ENCODE results near the gene DAD1.

Gene DAD1

DNA sequence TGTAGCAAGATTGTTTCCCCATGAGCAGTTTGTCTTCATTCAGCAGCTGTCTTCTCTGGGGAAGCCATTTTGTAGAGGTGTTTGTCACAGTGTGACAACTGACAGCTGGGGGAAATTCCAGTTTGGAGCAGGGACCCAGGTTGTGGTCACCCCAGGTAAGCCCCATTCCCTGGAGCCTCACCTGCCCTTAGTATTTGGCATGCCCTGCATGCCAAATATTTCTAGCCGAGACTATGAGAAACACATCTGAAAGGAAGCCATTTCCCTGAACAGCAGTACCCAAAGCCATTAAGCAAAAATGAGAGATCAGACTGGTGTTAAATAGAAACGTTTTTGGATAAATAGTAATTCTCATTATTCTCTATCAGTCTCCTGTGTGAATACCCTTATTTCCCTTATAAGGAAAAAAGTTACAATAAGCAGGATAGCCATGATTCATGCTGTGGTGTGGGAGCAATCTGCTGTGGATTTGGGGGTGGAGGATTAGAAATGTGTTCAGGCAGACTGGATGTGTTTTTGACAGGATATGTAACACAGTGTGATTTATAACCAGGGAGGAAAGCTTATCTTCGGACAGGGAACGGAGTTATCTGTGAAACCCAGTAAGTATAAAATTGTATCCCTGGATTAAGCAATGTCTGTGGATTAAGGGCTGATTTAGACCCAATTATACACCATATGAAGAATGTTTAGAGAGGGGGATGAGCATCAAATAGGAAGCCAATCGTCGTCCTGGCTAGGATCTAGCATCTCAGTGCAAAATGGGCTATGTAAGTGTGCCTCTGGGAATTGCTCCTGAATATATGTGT lies 68.9 kb downstream of the DAD1 start:
- peak in 8 of 56 donors; percentile 1 to 55 (median 7) for DNase-seq

DNA sequence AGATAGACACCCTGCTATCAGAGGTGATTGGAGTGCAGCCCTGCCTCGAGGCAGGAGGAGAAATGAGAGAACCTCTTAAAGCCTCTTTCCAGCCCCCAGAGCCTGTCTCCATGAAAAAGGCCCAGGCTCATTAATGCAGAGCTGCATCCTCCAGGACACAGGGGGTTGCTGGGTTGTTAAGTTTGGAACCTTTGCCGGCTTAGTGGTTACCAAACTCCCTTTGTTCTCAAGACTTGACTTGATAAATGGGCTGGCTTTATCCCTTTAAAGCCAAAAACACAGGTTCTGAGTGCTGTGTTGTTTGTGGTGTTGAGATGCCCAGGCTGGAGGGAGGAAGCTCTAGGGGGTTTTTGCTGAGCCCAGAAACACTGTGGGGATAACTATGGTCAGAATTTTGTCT lies 71.0 kb downstream of the DAD1 start:
- DNase-seq = no peak

DNA sequence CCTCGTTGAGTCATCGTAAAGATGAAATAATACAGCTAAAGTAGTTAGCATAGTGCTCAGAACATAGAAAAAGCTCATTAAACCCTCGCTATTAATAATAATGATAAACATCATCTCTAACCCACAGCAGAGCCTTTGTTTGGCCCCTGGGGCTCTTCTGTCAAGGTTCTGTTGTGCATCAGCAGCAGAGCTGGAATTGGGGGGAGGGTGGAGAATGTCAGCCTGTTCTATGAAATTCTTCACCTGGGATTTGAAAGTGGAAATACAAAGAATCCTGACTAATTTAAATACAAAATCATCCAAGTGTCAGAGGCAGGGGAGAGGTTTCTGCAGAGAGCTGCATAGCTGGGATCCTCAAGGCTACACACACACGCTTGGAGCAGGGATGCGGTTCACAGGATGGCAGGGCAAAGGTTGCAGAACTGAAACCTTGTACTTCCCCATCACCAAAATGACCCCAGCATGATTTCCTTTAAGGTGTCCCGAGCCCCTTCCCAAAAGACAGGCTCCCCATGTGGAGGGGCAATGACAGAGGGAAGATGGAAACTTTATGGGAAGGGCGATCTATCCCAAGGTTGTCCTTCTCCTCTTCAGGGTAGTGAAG lies 71.8 kb downstream of the DAD1 start:
- peak in 8 of 56 donors; percentile 8 to 41 (median 22) for DNase-seq

GRCh38 chr14:22515929-22516328 lies 73.1 kb downstream of the DAD1 start:
- DNase-seq = no peak

Data from nucleus accumbens (tissue), 56 donors.